HEK293 (cell line): ENCODE results near the gene GPR39.

Experiments used
- CTCF ChIP-seq: fragments of 450-650 bp; formaldehyde crosslinking; IDR thresholded peaks from 2 replicates; pipeline ENCODE4 v1.5.1; 2016; ENCODE audit warnings: missing biosample characterization, missing genetic modification characterization
- ZBTB17 ChIP-seq: fragments of 450-650 bp; formaldehyde crosslinking; IDR thresholded peaks from 2 replicates; pipeline ENCODE4 v1.5.1; 2016; ENCODE audit warnings: missing biosample characterization, missing genetic modification characterization
- ZNF555 ChIP-seq: fragments of 450-650 bp; formaldehyde crosslinking; conservative IDR thresholded peaks from 2 replicates; pipeline ENCODE4 v1.5.1; 2017; ENCODE audit warnings: missing biosample characterization, mild to moderate bottlenecking, missing genetic modification characterization, inconsistent platforms
- ZNF792 ChIP-seq: fragments of 450-650 bp; formaldehyde crosslinking; IDR thresholded peaks from 2 replicates; pipeline ENCODE4 v1.5.1; 2016; ENCODE audit warnings: missing biosample characterization, missing genetic modification characterization

GRCh38 chr2:132668189-132668823 is 251.7 kb downstream of the GPR39 start:
- TF ChIP-seq CTCF (tag by site-specific recombination) (peak; percentile 73), ZBTB17 (tag by site-specific recombination) (no peak), ZNF555 (no peak), ZNF792 (no peak)
